Vagina (tissue), 2 donors: ENCODE data around the gene RNASE4. TPM values are rescaled to one million over a fixed set of nuclear protein-coding genes. Genes with fewer than 3 reads are reported as not detected.

Experiments used
- DNase-seq, 2 donors: peaks; one replicate each; pipeline ENCODE4 v3.0.0-alpha.2; 2017; ENCODE audit errors: extremely low spot score in 2 of 2
- H3K27ac ChIP-seq: fragments of 200-600 bp; sonication (generic); one replicate; pipeline ENCODE4 v1.5.1; 2019
- H3K27me3 ChIP-seq: fragments of 200-600 bp; sonication (generic); one replicate; pipeline ENCODE4 v1.5.1; 2019
- H3K36me3 ChIP-seq, 2 donors: fragments of 200-600 bp; sonication (generic); one replicate each; pipeline ENCODE4 v1.5.1; 2017 to 2019
- H3K4me1 ChIP-seq: fragments of 200-600 bp; sonication (generic); one replicate; pipeline ENCODE4 v1.5.1; 2019
- H3K4me3 ChIP-seq, 2 donors: fragments of 200-600 bp; sonication (generic); 1 replicate in 1 of 2; 2 replicates in 1 of 2; pipeline ENCODE4 v1.5.1; 2016 to 2019
- H3K9me3 ChIP-seq: fragments of 200-600 bp; sonication (generic); one replicate; pipeline ENCODE4 v1.5.1; 2019
- CTCF ChIP-seq, 3 experiments: fragments of 450-650 bp in 2 of 3; fragments of 200-600 bp in 1 of 3; sonication (generic) in 1 of 3; IDR thresholded peaks; one replicate each; pipeline ENCODE4 v1.5.1; 2017 to 2019; ENCODE audit warnings: antibody characterized with exemption in 3 of 3, mild to moderate bottlenecking in 2 of 3, moderate library complexity in 2 of 3
- POLR2A ChIP-seq, 2 donors: fragments of 450-650 bp; IDR thresholded peaks; one replicate each; pipeline ENCODE4 v1.6.1; 2017; ENCODE audit warnings: antibody characterized with exemption in 2 of 2, mild to moderate bottlenecking in 2 of 2, moderate library complexity in 2 of 2
- POLR2AphosphoS5 ChIP-seq, 2 donors: sonication (generic); formaldehyde crosslinking; IDR thresholded peaks; one replicate each; pipeline ENCODE4 v1.9.0; 2017; ENCODE audit warnings: antibody characterized with exemption in 2 of 2, mild to moderate bottlenecking in 2 of 2, low read depth in 1 of 2; ENCODE audit not compliant: insufficient read depth in 1 of 2
- intact Hi-C: fragments of 100-400 bp; cut with DNase I; formaldehyde crosslinking; loops from one replicate; pipeline ENCODE4 v1.15.1; 2023
- total RNA-seq: library from RNA; depleted of rRNA; stranded (reverse); fragments of >200 nt; gene quantifications from one replicate; pipeline ENCODE4 v1.2.3, GENCODE V29; 2016

Gene RNASE4
- total RNA-seq, 1 donor from 2014 or later: 132 TPM

- intact Hi-C loops: no loop called here
- Histone ChIP-seq H3K27me3 (no peaks in the 10 kb centered on the region), H3K4me1 (peaks cover 12% of the 10 kb centered on the region), H3K27ac (no peak overlapping the region), H3K36me3 (no peaks in the 10 kb centered on the region), H3K9me3 (no peaks in the 10 kb centered on the region), H3K4me3 (no peak overlapping the region)
- no peak for TF ChIP-seq CTCF (IDR thresholded peaks at IDR 0.05)
- TF ChIP-seq POLR2A (IDR thresholded peaks at IDR 0.05): no peak
- TF ChIP-seq POLR2AphosphoS5 (IDR thresholded peaks at IDR 0.05; ENCODE audit: insufficient read depth in 1 of 2, low read depth in 1 of 2): no peak
- DNase-seq: no peak
Observed at GRCh38 chr14:20675669-20676068, 8.7 kb upstream of the RNASE4 start.

GRCh38 chr14:20676072-20676471 is 8.3 kb upstream of the RNASE4 start:
- DNase-seq: no peak
- Histone ChIP-seq H3K9me3 (no peaks in the 10 kb centered on the region), H3K27ac (no peak overlapping the region), H3K4me1 (peaks cover 16% of the 10 kb centered on the region), H3K27me3 (no peaks in the 10 kb centered on the region), H3K4me3 (no peak overlapping the region), H3K36me3 (no peaks in the 10 kb centered on the region)
- no peak for TF ChIP-seq CTCF (IDR thresholded peaks at IDR 0.05)
- TF ChIP-seq POLR2AphosphoS5 (IDR thresholded peaks at IDR 0.05; ENCODE audit: insufficient read depth in 1 of 2, low read depth in 1 of 2): no peak
- no peak for TF ChIP-seq POLR2A (IDR thresholded peaks at IDR 0.05)
- intact Hi-C loops: no loop called here

GRCh38 chr14:20679907-20680306 is 4.5 kb upstream of the RNASE4 start:
- no peaks in the 10 kb centered on the region for H3K27me3 ChIP-seq
- H3K36me3 ChIP-seq: no peaks in the 10 kb centered on the region
- DNase-seq: no peak
- H3K4me1 ChIP-seq: peaks cover 18% of the 10 kb centered on the region
- H3K27ac ChIP-seq: no peak overlapping the region
- no peak overlapping the region for H3K4me3 ChIP-seq
- intact Hi-C loops: loop anchor here (5.0 kb wide), 4 partner anchors 48 to 338 kb away; partner anchors contain the start of genes PARP2, PIP4P1 and TEP1
- H3K9me3 ChIP-seq: no peaks in the 10 kb centered on the region
- TF ChIP-seq POLR2AphosphoS5 (IDR thresholded peaks at IDR 0.05; ENCODE audit: insufficient read depth in 1 of 2, low read depth in 1 of 2): no peak
- TF ChIP-seq CTCF (IDR thresholded peaks at IDR 0.05): no peak
- no peak for TF ChIP-seq POLR2A (IDR thresholded peaks at IDR 0.05)

GRCh38 chr14:20680363-20680762 is 4.0 kb upstream of the RNASE4 start:
- H3K4me1 ChIP-seq: peaks cover 22% of the 10 kb centered on the region
- TF ChIP-seq CTCF (IDR thresholded peaks at IDR 0.05) (no peak), POLR2AphosphoS5 (IDR thresholded peaks at IDR 0.05; ENCODE audit: insufficient read depth in 1 of 2, low read depth in 1 of 2) (no peak), POLR2A (IDR thresholded peaks at IDR 0.05) (no peak)
- no peaks in the 10 kb centered on the region for H3K36me3 ChIP-seq
- intact Hi-C loops: loop anchor here (5.0 kb wide), 4 partner anchors 48 to 338 kb away; partner anchors contain the start of genes PARP2, PIP4P1 and TEP1
- H3K9me3 ChIP-seq: no peaks in the 10 kb centered on the region
- no peaks in the 10 kb centered on the region for H3K27me3 ChIP-seq
- no peak for DNase-seq
- H3K4me3 ChIP-seq: no peak overlapping the region
- H3K27ac ChIP-seq: peak overlapping the region; percentile 99

GRCh38 chr14:20680843-20681347 is 3.5 kb upstream of the RNASE4 start:
- Histone ChIP-seq H3K4me3 (peak overlapping the region; percentile 67 to 79), H3K27ac (peak overlapping the region; percentile 99), H3K36me3 (no peaks in the 10 kb centered on the region), H3K27me3 (no peaks in the 10 kb centered on the region), H3K9me3 (no peaks in the 10 kb centered on the region), H3K4me1 (peaks cover 26% of the 10 kb centered on the region)
- TF ChIP-seq POLR2AphosphoS5 (IDR thresholded peaks at IDR 0.05; ENCODE audit: insufficient read depth in 1 of 2, low read depth in 1 of 2) (no peak), CTCF (IDR thresholded peaks at IDR 0.05) (no peak), POLR2A (IDR thresholded peaks at IDR 0.05) (no peak)
- no peak for DNase-seq
- intact Hi-C loops: loop anchor here (5.0 kb wide), 4 partner anchors 49 to 339 kb away; partner anchors contain the start of genes PARP2, PIP4P1 and TEP1
